ENCODE measurements around the gene DDO.

DNA sequence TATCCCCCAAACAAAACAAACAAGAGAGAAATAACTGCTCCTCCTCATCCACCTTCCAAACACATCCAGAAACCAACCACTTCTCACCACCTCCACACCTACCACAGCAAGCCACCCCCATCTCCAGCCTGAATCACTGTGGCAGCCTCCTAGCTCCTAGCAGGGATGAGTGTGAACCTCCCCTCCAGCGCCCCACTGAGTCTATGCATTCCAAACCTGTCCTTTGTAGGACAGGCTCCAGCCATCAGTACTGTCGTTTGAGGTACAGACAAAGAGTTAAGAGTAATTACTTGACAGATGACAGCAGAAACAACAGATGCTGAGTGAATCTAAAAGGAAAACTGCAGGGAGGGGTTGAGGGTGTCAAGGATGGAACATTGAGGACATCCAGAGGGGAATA lies 59.6 kb downstream of the DDO start:
- TF ChIP-seq, protein P1, sequence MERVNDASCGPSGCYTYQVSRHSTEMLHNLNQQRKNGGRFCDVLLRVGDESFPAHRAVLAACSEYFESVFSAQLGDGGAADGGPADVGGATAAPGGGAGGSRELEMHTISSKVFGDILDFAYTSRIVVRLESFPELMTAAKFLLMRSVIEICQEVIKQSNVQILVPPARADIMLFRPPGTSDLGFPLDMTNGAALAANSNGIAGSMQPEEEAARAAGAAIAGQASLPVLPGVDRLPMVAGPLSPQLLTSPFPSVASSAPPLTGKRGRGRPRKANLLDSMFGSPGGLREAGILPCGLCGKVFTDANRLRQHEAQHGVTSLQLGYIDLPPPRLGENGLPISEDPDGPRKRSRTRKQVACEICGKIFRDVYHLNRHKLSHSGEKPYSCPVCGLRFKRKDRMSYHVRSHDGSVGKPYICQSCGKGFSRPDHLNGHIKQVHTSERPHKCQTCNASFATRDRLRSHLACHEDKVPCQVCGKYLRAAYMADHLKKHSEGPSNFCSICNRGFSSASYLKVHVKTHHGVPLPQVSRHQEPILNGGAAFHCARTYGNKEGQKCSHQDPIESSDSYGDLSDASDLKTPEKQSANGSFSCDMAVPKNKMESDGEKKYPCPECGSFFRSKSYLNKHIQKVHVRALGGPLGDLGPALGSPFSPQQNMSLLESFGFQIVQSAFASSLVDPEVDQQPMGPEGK (CRISPR knock-in tag; IDR thresholded peaks at IDR 0.05; ENCODE audit: borderline replicate concordance) = no peak
- no peak for TF ChIP-seq ARNTL (CRISPR knock-in tag; IDR thresholded peaks at IDR 0.05; ENCODE audit: borderline replicate concordance, low read depth)
- TF ChIP-seq, protein P2, sequence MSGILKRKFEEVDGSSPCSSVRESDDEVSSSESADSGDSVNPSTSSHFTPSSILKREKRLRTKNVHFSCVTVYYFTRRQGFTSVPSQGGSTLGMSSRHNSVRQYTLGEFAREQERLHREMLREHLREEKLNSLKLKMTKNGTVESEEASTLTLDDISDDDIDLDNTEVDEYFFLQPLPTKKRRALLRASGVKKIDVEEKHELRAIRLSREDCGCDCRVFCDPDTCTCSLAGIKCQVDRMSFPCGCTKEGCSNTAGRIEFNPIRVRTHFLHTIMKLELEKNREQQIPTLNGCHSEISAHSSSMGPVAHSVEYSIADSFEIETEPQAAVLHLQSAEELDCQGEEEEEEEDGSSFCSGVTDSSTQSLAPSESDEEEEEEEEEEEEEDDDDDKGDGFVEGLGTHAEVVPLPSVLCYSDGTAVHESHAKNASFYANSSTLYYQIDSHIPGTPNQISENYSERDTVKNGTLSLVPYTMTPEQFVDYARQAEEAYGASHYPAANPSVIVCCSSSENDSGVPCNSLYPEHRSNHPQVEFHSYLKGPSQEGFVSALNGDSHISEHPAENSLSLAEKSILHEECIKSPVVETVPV (CRISPR knock-in tag; IDR thresholded peaks at IDR 0.05) = no peak
- no peak for TF ChIP-seq PPARA (CRISPR knock-in tag; IDR thresholded peaks at IDR 0.05; ENCODE audit: borderline replicate concordance)
- TF ChIP-seq ZFP30 (CRISPR knock-in tag; IDR thresholded peaks at IDR 0.05) = no peak
- no peak for TF ChIP-seq BACH2 (CRISPR knock-in tag; IDR thresholded peaks at IDR 0.05; ENCODE audit: borderline replicate concordance)
- TF ChIP-seq ZNF70 (CRISPR knock-in tag; IDR thresholded peaks at IDR 0.05) = no peak
- no peak for TF ChIP-seq TOX (CRISPR knock-in tag; IDR thresholded peaks at IDR 0.05; ENCODE audit: borderline replicate concordance)
- TF ChIP-seq, protein P3, sequence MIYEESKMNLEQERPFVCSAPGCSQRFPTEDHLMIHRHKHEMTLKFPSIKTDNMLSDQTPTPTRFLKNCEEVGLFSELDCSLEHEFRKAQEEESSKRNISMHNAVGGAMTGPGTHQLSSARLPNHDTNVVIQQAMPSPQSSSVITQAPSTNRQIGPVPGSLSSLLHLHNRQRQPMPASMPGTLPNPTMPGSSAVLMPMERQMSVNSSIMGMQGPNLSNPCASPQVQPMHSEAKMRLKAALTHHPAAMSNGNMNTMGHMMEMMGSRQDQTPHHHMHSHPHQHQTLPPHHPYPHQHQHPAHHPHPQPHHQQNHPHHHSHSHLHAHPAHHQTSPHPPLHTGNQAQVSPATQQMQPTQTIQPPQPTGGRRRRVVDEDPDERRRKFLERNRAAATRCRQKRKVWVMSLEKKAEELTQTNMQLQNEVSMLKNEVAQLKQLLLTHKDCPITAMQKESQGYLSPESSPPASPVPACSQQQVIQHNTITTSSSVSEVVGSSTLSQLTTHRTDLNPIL (CRISPR knock-in tag; IDR thresholded peaks at IDR 0.05; ENCODE audit: low read depth) = no peak
- TF ChIP-seq RARB (CRISPR knock-in tag; IDR thresholded peaks at IDR 0.05) = no peak
- TF ChIP-seq, protein P4, sequence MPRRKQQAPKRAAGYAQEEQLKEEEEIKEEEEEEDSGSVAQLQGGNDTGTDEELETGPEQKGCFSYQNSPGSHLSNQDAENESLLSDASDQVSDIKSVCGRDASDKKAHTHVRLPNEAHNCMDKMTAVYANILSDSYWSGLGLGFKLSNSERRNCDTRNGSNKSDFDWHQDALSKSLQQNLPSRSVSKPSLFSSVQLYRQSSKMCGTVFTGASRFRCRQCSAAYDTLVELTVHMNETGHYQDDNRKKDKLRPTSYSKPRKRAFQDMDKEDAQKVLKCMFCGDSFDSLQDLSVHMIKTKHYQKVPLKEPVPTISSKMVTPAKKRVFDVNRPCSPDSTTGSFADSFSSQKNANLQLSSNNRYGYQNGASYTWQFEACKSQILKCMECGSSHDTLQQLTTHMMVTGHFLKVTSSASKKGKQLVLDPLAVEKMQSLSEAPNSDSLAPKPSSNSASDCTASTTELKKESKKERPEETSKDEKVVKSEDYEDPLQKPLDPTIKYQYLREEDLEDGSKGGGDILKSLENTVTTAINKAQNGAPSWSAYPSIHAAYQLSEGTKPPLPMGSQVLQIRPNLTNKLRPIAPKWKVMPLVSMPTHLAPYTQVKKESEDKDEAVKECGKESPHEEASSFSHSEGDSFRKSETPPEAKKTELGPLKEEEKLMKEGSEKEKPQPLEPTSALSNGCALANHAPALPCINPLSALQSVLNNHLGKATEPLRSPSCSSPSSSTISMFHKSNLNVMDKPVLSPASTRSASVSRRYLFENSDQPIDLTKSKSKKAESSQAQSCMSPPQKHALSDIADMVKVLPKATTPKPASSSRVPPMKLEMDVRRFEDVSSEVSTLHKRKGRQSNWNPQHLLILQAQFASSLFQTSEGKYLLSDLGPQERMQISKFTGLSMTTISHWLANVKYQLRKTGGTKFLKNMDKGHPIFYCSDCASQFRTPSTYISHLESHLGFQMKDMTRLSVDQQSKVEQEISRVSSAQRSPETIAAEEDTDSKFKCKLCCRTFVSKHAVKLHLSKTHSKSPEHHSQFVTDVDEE (CRISPR knock-in tag; IDR thresholded peaks at IDR 0.05) = no peak
- no peak for TF ChIP-seq GLIS3 (CRISPR knock-in tag; IDR thresholded peaks at IDR 0.05)

All from SK-N-SH treated with all-trans-retinoic acid at 6 μM for 48 hours (cell line).